ENCODE data around the gene VASN. TPM values are rescaled to one million over a fixed set of nuclear protein-coding genes. Genes with fewer than 3 reads are reported as not detected.

VASN gene
- total and polyA plus RNA-seq, 8 donors: 3.7 to 25.6 (median 10.9) TPM

GRCh38 chr16:4366016-4366415, 5.6 kb upstream of the VASN start:
- no peak overlapping the region for H3K4me3 ChIP-seq
- TF ChIP-seq EP300 (IDR thresholded peaks at IDR 0.05) (no peak), POLR2AphosphoS5 (IDR thresholded peaks at IDR 0.05) (no peak), CTCF (IDR thresholded peaks at IDR 0.05) (no peak), POLR2A (IDR thresholded peaks at IDR 0.05) (no peak)
- H3K27ac ChIP-seq: no peak overlapping the region
- WGBS, 5 donors: 90 to 96% (median 93%) methylated on average over 8 to 13 of the region's 13 CpGs
- intact Hi-C loops (cut with DNase I; ENCODE audit: low total_unique reads): no loop called here
- H3K9me3 ChIP-seq: no peaks in the 10 kb centered on the region
- H3K4me1 ChIP-seq: peaks cover 9 to 25% (median 17%) of the 10 kb centered on the region in 4 donors
- peaks cover 34 to 65% (median 47%) of the 10 kb centered on the region in 4 donors for H3K36me3 ChIP-seq
- no peaks in the 10 kb centered on the region for H3K27me3 ChIP-seq
- no peak for DNase-seq

- no peaks in the 10 kb centered on the region for H3K27me3 ChIP-seq
- TF ChIP-seq POLR2A (IDR thresholded peaks at IDR 0.05): no peak
- H3K36me3 ChIP-seq: peaks cover 27 to 50% (median 32%) of the 10 kb centered on the region in 4 donors
- H3K9me3 ChIP-seq: no peaks in the 10 kb centered on the region
- no peak overlapping the region for H3K27ac ChIP-seq
- peaks cover 22 to 34% (median 30%) of the 10 kb centered on the region in 4 donors for H3K4me1 ChIP-seq
- intact Hi-C loops (cut with DNase I; ENCODE audit: low total_unique reads): no loop called here
- H3K4me3 ChIP-seq: no peak overlapping the region
- DNase-seq: no peak
- WGBS, 5 donors: 91 to 100% (median 95%) methylated on average over 5 of the region's 5 CpGs
These were observed 4.2 kb upstream of the VASN start for GRCh38 chr16:4367393-4367856.

GRCh38 chr16:4369007-4369733, 2.5 kb upstream of the VASN start:
- Histone ChIP-seq H3K9me3 (no peaks in the 10 kb centered on the region), H3K27ac (peak overlapping the region in 4 of 5 donors; percentile 86 to 93 (median 88)), H3K36me3 (peaks cover 12 to 33% (median 15%) of the 10 kb centered on the region in 4 donors), H3K4me1 (peaks cover 39 to 51% (median 48%) of the 10 kb centered on the region in 4 donors), H3K27me3 (no peaks in the 10 kb centered on the region), H3K4me3 (no peak overlapping the region)
- intact Hi-C loops (cut with DNase I; ENCODE audit: low total_unique reads): no loop called here
- DNase-seq: no peak
- no peak for TF ChIP-seq EP300 (IDR thresholded peaks at IDR 0.05)
- TF ChIP-seq POLR2AphosphoS5 (IDR thresholded peaks at IDR 0.05): no peak
- TF ChIP-seq CTCF (IDR thresholded peaks at IDR 0.05): no peak
- no peak for TF ChIP-seq POLR2A (IDR thresholded peaks at IDR 0.05)
- 65 to 90% (median 85%) methylated on average over 8 to 13 of the region's 13 CpGs for WGBS, 5 donors

- TF ChIP-seq CTCF (IDR thresholded peaks at IDR 0.05) (no peak), POLR2AphosphoS5 (IDR thresholded peaks at IDR 0.05) (no peak), EP300 (IDR thresholded peaks at IDR 0.05) (no peak), POLR2A (IDR thresholded peaks at IDR 0.05) (no peak)
- H3K4me1 ChIP-seq: peaks cover 49 to 61% (median 58%) of the 10 kb centered on the region in 4 donors
- peak overlapping the region in 4 of 5 donors; percentile 86 to 93 (median 88) for H3K27ac ChIP-seq
- peaks cover 2 to 23% (median 5%) of the 10 kb centered on the region in 4 donors for H3K36me3 ChIP-seq
- intact Hi-C loops (cut with DNase I; ENCODE audit: low total_unique reads): no loop called here
- WGBS, 5 donors: 79 to 90% (median 84%) methylated on average over 3 of the region's 3 CpGs
- no peak for DNase-seq
- no peaks in the 10 kb centered on the region for H3K9me3 ChIP-seq
- no peak overlapping the region for H3K4me3 ChIP-seq
- H3K27me3 ChIP-seq: no peaks in the 10 kb centered on the region
These were observed 1.5 kb upstream of the VASN start for GRCh38 chr16:4370151-4370550.
